GM23338 (cell line): ENCODE data around the gene GNAO1. TPM values are rescaled to one million over a fixed set of nuclear protein-coding genes. Genes with fewer than 3 reads are reported as not detected.

Source experiments
- ATAC-seq: fragments of 200-7000 bp; cut with Tn5 transposase; 3 replicates; pipeline ENCODE4 v1.9.1; 2020
- DNase-seq: peaks from one replicate; pipeline ENCODE4 v3.0.0-alpha.2; 2015; ENCODE audit warnings: low spot score
- H2AFZ ChIP-seq: fragments of 200-600 bp; sonication (generic); 2 replicates; pipeline ENCODE4 v1.8.0; 2016; ENCODE audit warnings: antibody characterized with exemption, mild to moderate bottlenecking, moderate library complexity
- H3F3A ChIP-seq: fragments of 200-600 bp; sonication (generic); replicated peaks from 2 replicates; pipeline ENCODE4 v1.8.0; 2017; ENCODE audit warnings: antibody characterized with exemption, mixed run types, low read depth
- H3K27ac ChIP-seq: fragments of 200-600 bp; sonication (generic); 2 replicates; pipeline ENCODE4 v1.6.1; 2016; ENCODE audit warnings: low read depth
- H3K27me3 ChIP-seq: fragments of 200-600 bp; sonication (generic); 2 replicates; pipeline ENCODE4 v1.8.0; 2016; ENCODE audit warnings: mild to moderate bottlenecking, mixed run types, moderate library complexity; ENCODE audit not compliant: insufficient read depth
- H3K36me3 ChIP-seq: fragments of 200-600 bp; sonication (generic); 2 replicates; pipeline ENCODE4 v1.8.0; 2016; ENCODE audit warnings: mild to moderate bottlenecking; ENCODE audit not compliant: insufficient read depth
- H3K4me1 ChIP-seq: fragments of 200-600 bp; sonication (generic); 2 replicates; pipeline ENCODE4 v1.8.0; 2016; ENCODE audit warnings: mild to moderate bottlenecking, moderate library complexity; ENCODE audit not compliant: insufficient read depth
- H3K4me2 ChIP-seq: fragments of 200-600 bp; sonication (generic); 2 replicates; pipeline ENCODE4 v1.7.1; 2017; ENCODE audit warnings: mixed run types
- H3K4me3 ChIP-seq: fragments of 200-600 bp; sonication (generic); 2 replicates; pipeline ENCODE4 v1.6.1; 2016; ENCODE audit warnings: mixed run types
- H3K79me2 ChIP-seq: fragments of 200-600 bp; sonication (generic); replicated peaks from 2 replicates; pipeline ENCODE4 v1.8.0; 2017; ENCODE audit warnings: mild to moderate bottlenecking; ENCODE audit not compliant: insufficient read depth
- H3K9me2 ChIP-seq: fragments of 200-600 bp; sonication (generic); 2 replicates; pipeline ENCODE4 v1.8.0; 2017; ENCODE audit not compliant: insufficient read depth
- H4K20me1 ChIP-seq: fragments of 200-600 bp; sonication (generic); replicated peaks from 2 replicates; pipeline ENCODE4 v1.8.0; 2017; ENCODE audit warnings: mild to moderate bottlenecking; ENCODE audit not compliant: insufficient read depth
- H3K27ac Mint-ChIP-seq: 2 replicates; pipeline ENCODE4 v1.8.0; 2020; ENCODE audit warnings: inconsistent platforms, mild to moderate bottlenecking, moderate library complexity, mixed read lengths
- H3K27me3 Mint-ChIP-seq: 3 replicates; pipeline ENCODE4 v1.8.0; 2022; ENCODE audit warnings: low read depth, mild to moderate bottlenecking, moderate library complexity, mixed read lengths, inconsistent platforms; ENCODE audit not compliant: insufficient read depth, poor library complexity
- H3K36me3 Mint-ChIP-seq: 3 replicates; pipeline ENCODE4 v1.8.0; 2021; ENCODE audit warnings: low read depth, mild to moderate bottlenecking, inconsistent platforms, moderate library complexity, mixed read lengths
- H3K4me1 Mint-ChIP-seq: 3 replicates; pipeline ENCODE4 v1.8.0; 2020; ENCODE audit warnings: mild to moderate bottlenecking, inconsistent platforms, mixed read lengths
- H3K4me3 Mint-ChIP-seq: 3 replicates; pipeline ENCODE4 v1.8.0; 2021; ENCODE audit warnings: moderate library complexity, mild to moderate bottlenecking, inconsistent platforms, mixed read lengths
- H3K9me3 Mint-ChIP-seq: 3 replicates; pipeline ENCODE4 v1.8.0; 2020; ENCODE audit warnings: moderate library complexity, mild to moderate bottlenecking, inconsistent platforms, mixed read lengths
- EZH2phosphoT487 ChIP-seq: fragments of 200-600 bp; sonication (generic); IDR thresholded peaks from one replicate; pipeline ENCODE4 v1.8.1; 2018; ENCODE audit warnings: antibody characterized with exemption; ENCODE audit not compliant: unreplicated experiment
- JUNB ChIP-seq: IDR thresholded peaks from one replicate; pipeline ENCODE4 v1.6.1; 2016; ENCODE audit warnings: antibody characterized with exemption; ENCODE audit not compliant: unreplicated experiment
- NANOG ChIP-seq: IDR thresholded peaks from 2 replicates; pipeline ENCODE4 v1.6.1; 2016; ENCODE audit warnings: antibody characterized with exemption, borderline replicate concordance
- POLR2AphosphoS5 ChIP-seq: IDR thresholded peaks from 2 replicates; pipeline ENCODE4 v1.6.1; 2016; ENCODE audit warnings: antibody characterized with exemption, low read depth
- STAT1 ChIP-seq: IDR thresholded peaks from one replicate; pipeline ENCODE4 v1.6.1; 2016; ENCODE audit warnings: antibody characterized with exemption; ENCODE audit not compliant: unreplicated experiment
- ZNF114 ChIP-seq: fragments of 250-450 bp; sonication (Bioruptor Pico); IDR thresholded peaks from 2 replicates; pipeline ENCODE4 v1.5.0; 2020; ENCODE audit warnings: mild to moderate bottlenecking, moderate library complexity
- polyA plus RNA-seq: library from polyadenylated mRNA; unstranded; fragments of >200 nt; fragmentation: Nextera tagmentation; extraction: Ambion mirVana; gene quantifications from 2 replicates; pipeline ENCODE4 v1.2.1, GENCODE V29; 2016
- total RNA-seq: library from RNA; depleted of rRNA; stranded (reverse); fragments of >200 nt; shearing (Covaris generic); gene quantifications from 2 replicates; pipeline ENCODE4 v1.2.3, GENCODE V29; 2014
- TF ChIP-seq, protein P1 (sequence below): IDR thresholded peaks from one replicate; pipeline ENCODE4 v1.6.1; 2018; ENCODE audit warnings: antibody characterized with exemption; ENCODE audit not compliant: unreplicated experiment
- TF ChIP-seq, protein P2 (sequence below), 2 experiments: fragments of 200-600 bp in 1 of 2; sonication (generic) in 1 of 2; conservative IDR thresholded peaks; 2 replicates each; pipeline versions ENCODE4 v1.5.1 to v1.6.1; 2016 to 2017; ENCODE audit warnings: antibody characterized with exemption in 2 of 2, low read depth in 2 of 2, mild to moderate bottlenecking in 2 of 2, moderate library complexity in 1 of 2
- TF ChIP-seq, protein P3 (sequence below): fragments of 250-450 bp; sonication (Bioruptor Pico); IDR thresholded peaks from 2 replicates; pipeline ENCODE4 v1.5.0; 2020; ENCODE audit warnings: mild to moderate bottlenecking, moderate library complexity

The GNAO1 gene
- total and polyA plus RNA-seq, 2 experiments from 2014 or later = 6.5 to 24.8 TPM

DNA sequence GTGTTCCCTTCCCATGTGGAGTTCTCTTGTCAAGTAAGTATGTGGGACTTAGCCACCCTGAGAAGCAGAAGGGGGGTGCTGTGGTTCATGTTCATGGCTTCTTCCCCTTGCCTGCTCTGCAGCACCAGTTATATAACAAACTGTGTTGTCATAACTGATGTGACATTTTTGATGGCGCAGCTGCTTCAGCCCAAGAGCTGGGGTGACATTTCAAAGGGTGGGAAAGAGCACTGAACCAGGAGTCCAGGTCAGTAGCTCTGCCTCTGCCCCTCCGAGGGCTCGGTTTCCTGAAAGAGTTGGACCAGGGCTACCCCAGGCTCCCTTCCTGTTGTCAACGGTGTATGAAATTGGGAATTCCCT is 7.4 kb downstream of the GNAO1 start (continued):
- no peak for TF ChIP-seq STAT1
- TF ChIP-seq, protein P1, sequence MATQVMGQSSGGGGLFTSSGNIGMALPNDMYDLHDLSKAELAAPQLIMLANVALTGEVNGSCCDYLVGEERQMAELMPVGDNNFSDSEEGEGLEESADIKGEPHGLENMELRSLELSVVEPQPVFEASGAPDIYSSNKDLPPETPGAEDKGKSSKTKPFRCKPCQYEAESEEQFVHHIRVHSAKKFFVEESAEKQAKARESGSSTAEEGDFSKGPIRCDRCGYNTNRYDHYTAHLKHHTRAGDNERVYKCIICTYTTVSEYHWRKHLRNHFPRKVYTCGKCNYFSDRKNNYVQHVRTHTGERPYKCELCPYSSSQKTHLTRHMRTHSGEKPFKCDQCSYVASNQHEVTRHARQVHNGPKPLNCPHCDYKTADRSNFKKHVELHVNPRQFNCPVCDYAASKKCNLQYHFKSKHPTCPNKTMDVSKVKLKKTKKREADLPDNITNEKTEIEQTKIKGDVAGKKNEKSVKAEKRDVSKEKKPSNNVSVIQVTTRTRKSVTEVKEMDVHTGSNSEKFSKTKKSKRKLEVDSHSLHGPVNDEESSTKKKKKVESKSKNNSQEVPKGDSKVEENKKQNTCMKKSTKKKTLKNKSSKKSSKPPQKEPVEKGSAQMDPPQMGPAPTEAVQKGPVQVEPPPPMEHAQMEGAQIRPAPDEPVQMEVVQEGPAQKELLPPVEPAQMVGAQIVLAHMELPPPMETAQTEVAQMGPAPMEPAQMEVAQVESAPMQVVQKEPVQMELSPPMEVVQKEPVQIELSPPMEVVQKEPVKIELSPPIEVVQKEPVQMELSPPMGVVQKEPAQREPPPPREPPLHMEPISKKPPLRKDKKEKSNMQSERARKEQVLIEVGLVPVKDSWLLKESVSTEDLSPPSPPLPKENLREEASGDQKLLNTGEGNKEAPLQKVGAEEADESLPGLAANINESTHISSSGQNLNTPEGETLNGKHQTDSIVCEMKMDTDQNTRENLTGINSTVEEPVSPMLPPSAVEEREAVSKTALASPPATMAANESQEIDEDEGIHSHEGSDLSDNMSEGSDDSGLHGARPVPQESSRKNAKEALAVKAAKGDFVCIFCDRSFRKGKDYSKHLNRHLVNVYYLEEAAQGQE = no peak
- TF ChIP-seq, protein P2, sequence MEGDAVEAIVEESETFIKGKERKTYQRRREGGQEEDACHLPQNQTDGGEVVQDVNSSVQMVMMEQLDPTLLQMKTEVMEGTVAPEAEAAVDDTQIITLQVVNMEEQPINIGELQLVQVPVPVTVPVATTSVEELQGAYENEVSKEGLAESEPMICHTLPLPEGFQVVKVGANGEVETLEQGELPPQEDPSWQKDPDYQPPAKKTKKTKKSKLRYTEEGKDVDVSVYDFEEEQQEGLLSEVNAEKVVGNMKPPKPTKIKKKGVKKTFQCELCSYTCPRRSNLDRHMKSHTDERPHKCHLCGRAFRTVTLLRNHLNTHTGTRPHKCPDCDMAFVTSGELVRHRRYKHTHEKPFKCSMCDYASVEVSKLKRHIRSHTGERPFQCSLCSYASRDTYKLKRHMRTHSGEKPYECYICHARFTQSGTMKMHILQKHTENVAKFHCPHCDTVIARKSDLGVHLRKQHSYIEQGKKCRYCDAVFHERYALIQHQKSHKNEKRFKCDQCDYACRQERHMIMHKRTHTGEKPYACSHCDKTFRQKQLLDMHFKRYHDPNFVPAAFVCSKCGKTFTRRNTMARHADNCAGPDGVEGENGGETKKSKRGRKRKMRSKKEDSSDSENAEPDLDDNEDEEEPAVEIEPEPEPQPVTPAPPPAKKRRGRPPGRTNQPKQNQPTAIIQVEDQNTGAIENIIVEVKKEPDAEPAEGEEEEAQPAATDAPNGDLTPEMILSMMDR (conservative IDR thresholded peaks at IDR 0.05; ENCODE audit: low read depth in 2 of 2) = no peak
- TF ChIP-seq EZH2phosphoT487 = no peak
- no peak for TF ChIP-seq ZNF114 (CRISPR knock-in tag)
- TF ChIP-seq NANOG = no peak

DNA sequence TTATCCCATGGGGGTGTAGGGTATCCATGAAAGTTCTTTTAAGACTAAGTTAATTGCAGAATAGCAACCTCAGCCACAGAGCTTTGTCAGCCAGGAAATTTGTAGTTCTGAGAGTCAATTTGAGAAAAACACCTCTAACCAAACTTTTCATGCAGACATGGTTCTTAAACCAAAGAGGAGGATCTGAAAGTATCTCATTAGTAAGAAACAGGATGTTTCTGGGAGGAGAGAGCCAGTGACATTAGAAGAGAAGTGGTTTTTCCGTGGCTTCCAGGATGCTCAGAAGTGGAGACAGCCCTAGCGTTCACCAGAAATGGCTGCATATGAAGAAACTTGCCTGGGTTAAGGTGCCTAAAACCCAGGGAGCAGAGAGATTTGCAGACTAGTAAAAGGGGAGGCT is 7.9 kb downstream of the GNAO1 start:
- TF ChIP-seq JUNB (no peak), STAT1 (no peak), POLR2AphosphoS5 (no peak)
- TF ChIP-seq, protein P1 = no peak
- TF ChIP-seq, protein P3, sequence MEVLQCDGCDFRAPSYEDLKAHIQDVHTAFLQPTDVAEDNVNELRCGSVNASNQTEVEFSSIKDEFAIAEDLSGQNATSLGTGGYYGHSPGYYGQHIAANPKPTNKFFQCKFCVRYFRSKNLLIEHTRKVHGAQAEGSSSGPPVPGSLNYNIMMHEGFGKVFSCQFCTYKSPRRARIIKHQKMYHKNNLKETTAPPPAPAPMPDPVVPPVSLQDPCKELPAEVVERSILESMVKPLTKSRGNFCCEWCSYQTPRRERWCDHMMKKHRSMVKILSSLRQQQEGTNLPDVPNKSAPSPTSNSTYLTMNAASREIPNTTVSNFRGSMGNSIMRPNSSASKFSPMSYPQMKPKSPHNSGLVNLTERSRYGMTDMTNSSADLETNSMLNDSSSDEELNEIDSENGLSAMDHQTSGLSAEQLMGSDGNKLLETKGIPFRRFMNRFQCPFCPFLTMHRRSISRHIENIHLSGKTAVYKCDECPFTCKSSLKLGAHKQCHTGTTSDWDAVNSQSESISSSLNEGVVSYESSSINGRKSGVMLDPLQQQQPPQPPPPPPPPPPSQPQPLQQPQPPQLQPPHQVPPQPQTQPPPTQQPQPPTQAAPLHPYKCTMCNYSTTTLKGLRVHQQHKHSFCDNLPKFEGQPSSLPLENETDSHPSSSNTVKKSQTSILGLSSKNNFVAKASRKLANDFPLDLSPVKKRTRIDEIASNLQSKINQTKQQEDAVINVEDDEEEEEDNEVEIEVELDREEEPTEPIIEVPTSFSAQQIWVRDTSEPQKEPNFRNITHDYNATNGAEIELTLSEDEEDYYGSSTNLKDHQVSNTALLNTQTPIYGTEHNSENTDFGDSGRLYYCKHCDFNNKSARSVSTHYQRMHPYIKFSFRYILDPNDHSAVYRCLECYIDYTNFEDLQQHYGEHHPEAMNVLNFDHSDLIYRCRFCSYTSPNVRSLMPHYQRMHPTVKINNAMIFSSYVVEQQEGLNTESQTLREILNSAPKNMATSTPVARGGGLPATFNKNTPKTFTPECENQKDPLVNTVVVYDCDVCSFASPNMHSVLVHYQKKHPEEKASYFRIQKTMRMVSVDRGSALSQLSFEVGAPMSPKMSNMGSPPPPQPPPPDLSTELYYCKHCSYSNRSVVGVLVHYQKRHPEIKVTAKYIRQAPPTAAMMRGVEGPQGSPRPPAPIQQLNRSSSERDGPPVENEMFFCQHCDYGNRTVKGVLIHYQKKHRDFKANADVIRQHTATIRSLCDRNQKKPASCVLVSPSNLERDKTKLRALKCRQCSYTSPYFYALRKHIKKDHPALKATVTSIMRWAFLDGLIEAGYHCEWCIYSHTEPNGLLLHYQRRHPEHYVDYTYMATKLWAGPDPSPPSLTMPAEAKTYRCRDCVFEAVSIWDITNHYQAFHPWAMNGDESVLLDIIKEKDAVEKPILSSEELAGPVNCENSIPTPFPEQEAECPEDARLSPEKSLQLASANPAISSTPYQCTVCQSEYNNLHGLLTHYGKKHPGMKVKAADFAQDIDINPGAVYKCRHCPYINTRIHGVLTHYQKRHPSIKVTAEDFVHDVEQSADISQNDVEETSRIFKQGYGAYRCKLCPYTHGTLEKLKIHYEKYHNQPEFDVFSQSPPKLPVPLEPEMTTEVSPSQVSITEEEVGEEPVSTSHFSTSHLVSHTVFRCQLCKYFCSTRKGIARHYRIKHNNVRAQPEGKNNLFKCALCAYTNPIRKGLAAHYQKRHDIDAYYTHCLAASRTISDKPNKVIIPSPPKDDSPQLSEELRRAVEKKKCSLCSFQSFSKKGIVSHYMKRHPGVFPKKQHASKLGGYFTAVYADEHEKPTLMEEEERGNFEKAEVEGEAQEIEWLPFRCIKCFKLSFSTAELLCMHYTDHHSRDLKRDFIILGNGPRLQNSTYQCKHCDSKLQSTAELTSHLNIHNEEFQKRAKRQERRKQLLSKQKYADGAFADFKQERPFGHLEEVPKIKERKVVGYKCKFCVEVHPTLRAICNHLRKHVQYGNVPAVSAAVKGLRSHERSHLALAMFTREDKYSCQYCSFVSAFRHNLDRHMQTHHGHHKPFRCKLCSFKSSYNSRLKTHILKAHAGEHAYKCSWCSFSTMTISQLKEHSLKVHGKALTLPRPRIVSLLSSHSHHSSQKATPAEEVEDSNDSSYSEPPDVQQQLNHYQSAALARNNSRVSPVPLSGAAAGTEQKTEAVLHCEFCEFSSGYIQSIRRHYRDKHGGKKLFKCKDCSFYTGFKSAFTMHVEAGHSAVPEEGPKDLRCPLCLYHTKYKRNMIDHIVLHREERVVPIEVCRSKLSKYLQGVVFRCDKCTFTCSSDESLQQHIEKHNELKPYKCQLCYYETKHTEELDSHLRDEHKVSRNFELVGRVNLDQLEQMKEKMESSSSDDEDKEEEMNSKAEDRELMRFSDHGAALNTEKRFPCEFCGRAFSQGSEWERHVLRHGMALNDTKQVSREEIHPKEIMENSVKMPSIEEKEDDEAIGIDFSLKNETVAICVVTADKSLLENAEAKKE = no peak
- no peak for DNase-seq
- H3K4me3 ChIP-seq = no peak overlapping the region
- Mint-ChIP-seq H3K4me1 (peaks cover 48% of the 10 kb centered on the region), H3K27me3 (peaks cover 3% of the 10 kb centered on the region), H3K36me3 (no peaks in the 10 kb centered on the region), H3K4me3 (no peak overlapping the region), H3K27ac (no peak overlapping the region), H3K9me3 (no peaks in the 10 kb centered on the region)
- H3K4me1 ChIP-seq = peaks cover 56% of the 10 kb centered on the region
- H3K79me2 ChIP-seq = peaks cover 46% of the 10 kb centered on the region
- H3F3A ChIP-seq = no peaks in the 10 kb centered on the region
- H4K20me1 ChIP-seq = peaks cover 6% of the 10 kb centered on the region; the same call in 1 of the 2 replicates
- no peak overlapping the region for H3K27ac ChIP-seq
- H3K4me2 ChIP-seq = 0 out of 2 replicates have a peak overlapping the region, but pooled peaks have one; percentile 73
- no peaks in the 10 kb centered on the region for H3K27me3 ChIP-seq
- no peak for ATAC-seq
- H3K9me2 ChIP-seq = peaks cover 11% of the 10 kb centered on the region; the same call in 1 of the 2 replicates
- H2AFZ ChIP-seq = no peak overlapping the region
- no peaks in the 10 kb centered on the region for H3K36me3 ChIP-seq
